AG09309 (cell line): Measurements from ENCODE around the gene PAFAH1B2.
"Not testable (repeated sequence)": the region's sequence is repeated elsewhere in the genome, so short reads cannot be mapped to it uniquely, and the experiment has no call there.

Experiments used
- DNase-seq: peaks from one replicate; pipeline ENCODE4 v3.0.0-alpha.2; 2010; ENCODE audit warnings: low read depth
- H3K4me3 ChIP-seq: 2 replicates; pipeline ENCODE4 v1.5.1; 2011; ENCODE audit warnings: mild to moderate bottlenecking, low read depth, low read length, moderate library complexity; ENCODE audit not compliant: control insufficient read depth
- CTCF ChIP-seq: IDR thresholded peaks from 2 replicates; pipeline ENCODE4 v1.5.1; 2011; ENCODE audit warnings: mild to moderate bottlenecking, low read depth, low read length, inconsistent platforms; ENCODE audit not compliant: insufficient read depth, control insufficient read depth; ENCODE audit errors: missing control alignments

PAFAH1B2 gene

DNA sequence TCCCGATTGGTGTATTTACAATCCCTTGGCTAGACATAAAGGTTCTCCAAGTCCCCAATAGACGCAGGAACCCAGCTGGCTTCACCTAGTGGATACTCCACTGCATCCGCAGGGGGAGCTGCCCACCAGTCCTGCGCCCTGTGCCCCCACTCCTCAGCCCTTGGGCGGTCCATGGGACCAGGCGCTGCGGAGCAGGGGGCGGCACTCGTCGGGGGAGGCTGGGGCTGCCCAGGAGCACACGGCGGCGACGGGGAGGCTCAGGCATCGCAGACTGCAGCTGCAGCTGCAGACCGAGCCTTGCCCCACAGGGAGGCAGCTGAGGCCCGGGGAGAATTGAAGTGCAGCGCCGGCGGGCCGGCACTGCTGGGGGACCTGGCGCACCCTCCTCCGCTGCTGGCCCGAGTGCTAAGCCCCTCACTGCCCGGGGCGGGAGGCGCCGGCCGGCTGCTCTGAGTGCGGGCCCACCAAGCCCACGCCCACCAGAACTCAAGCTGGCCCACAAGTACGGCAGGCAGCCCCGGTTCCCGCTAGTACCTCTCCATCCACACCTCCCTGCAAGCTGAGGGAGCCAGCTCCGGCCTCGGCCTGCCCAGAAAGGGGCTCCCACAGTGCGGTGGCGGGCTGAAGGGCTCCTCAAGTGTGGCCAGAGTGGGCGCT, 33.7 kb upstream of the PAFAH1B2 start:
- DNase-seq = no peak
- H3K4me3 ChIP-seq = no peak overlapping the region
- no peak for TF ChIP-seq CTCF

DNA sequence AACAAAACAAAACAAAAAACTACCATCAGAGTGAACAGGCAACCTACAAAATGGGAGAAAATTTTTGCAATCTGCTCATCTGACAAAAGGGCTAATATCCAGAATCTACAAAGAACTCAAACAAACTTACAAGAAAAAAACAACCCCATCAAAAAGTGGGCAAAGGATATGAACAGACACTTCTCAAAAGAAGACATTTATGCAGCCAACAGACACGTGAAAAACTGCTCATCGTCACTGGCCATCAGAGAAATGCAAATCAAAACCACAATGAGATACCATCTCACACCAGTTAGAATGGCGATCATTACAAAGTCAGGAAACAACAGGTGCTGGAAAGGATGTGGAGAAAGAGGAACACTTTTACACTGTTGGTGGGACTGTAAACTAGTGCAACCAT, 31.6 kb upstream of the PAFAH1B2 start:
- H3K4me3 ChIP-seq, DNase-seq: not testable (repeated sequence)

- not testable (repeated sequence) for H3K4me3 ChIP-seq, DNase-seq
These were observed 31.1 kb upstream of the PAFAH1B2 start for GRCh38 chr11:117112939-117113338.

GRCh38 chr11:117117681-117118080, 26.4 kb upstream of the PAFAH1B2 start:
- no peak for DNase-seq

DNA sequence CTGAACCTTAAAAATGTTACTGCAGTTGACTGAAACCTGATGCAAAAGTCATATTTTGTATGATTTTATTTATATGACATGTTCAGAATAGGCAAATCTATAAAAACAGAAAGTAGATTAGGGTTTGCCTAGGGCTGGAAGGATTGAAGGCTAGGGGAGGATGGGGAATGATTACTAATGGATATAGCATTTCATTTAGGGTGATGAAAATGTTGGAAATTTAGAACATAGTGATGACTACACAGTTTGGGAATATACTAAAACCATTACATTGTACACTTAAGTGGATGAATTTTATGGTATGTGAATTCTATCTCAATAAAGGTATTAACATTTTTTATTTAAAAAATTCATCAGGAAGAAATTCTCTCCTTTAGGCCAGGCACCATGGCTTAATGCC, 22.9 kb upstream of the PAFAH1B2 start:
- TF ChIP-seq CTCF = no peak
- no peak overlapping the region for H3K4me3 ChIP-seq
- no peak for DNase-seq

More at GRCh38 chr11:117117681-117118080, 26.4 kb upstream of the PAFAH1B2 start:
- no peak overlapping the region for H3K4me3 ChIP-seq
- TF ChIP-seq CTCF = no peak

DNA sequence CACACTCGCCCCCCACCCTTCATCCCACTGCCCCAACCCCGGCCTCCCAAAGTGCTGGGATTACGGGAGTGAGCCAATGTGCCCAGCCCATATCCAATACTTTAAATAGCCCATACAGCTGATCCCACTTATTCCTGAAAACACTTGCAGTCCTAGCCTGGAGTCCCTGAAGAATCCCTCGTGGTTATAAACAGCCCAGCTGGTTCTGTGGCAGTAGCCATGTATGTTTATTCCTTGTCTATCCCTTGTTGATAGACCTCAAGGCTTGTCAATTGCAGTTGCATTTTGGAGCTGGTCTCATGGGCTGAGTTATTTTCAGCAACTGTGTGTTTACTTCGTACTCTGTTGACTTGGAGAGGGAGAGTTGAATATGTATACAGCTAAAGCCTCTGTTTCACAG, 21.5 kb upstream of the PAFAH1B2 start:
- no peak for TF ChIP-seq CTCF

GRCh38 chr11:117126223-117126965, 17.7 kb upstream of the PAFAH1B2 start:
- no peak for TF ChIP-seq CTCF

More for the DNA sequence above, 21.5 kb upstream of the PAFAH1B2 start:
- DNase-seq = no peak
- no peak overlapping the region for H3K4me3 ChIP-seq

More at GRCh38 chr11:117126223-117126965, 17.7 kb upstream of the PAFAH1B2 start:
- no peak for DNase-seq
- H3K4me3 ChIP-seq = no peak overlapping the region
